Calu3 (cell line): ENCODE measurements around the gene MUC12. TPM values are rescaled to one million over a fixed set of nuclear protein-coding genes. Genes with fewer than 3 reads are reported as not detected.

Source experiments
- BruUV-seq: library from RNA; stranded (reverse); fragments of 400-500 nt; replicated peaks from 2 replicates; lab custom pipeline; 2021; lab: Mats Ljungman, UMichigan
- CTCF ChIA-PET: fragments of 300-600 bp; sonication (Branson Sonifier 250); formaldehyde crosslinking; loops from one replicate; lab custom pipeline; 2022; ENCODE audit warnings: antibody characterized with exemption; lab: Charles Lee
- DNase-seq: peaks from one replicate; pipeline ENCODE4 v3.0.0; 2022
- H3K27ac Mint-ChIP-seq: one replicate; pipeline ENCODE4 v1.8.0; 2022; ENCODE audit warnings: mixed read lengths; ENCODE audit not compliant: unreplicated experiment
- H3K27me3 Mint-ChIP-seq: one replicate; pipeline ENCODE4 v1.8.0; 2022; ENCODE audit warnings: mixed read lengths; ENCODE audit not compliant: unreplicated experiment
- H3K36me3 Mint-ChIP-seq: one replicate; pipeline ENCODE4 v1.8.0; 2022; ENCODE audit warnings: mild to moderate bottlenecking, moderate library complexity, mixed read lengths; ENCODE audit not compliant: insufficient read depth, unreplicated experiment
- H3K4me1 Mint-ChIP-seq: one replicate; pipeline ENCODE4 v1.8.0; 2022; ENCODE audit warnings: mild to moderate bottlenecking, low read depth, mixed read lengths; ENCODE audit not compliant: unreplicated experiment
- H3K4me3 Mint-ChIP-seq: one replicate; pipeline ENCODE4 v1.8.0; 2022; ENCODE audit warnings: mild to moderate bottlenecking, low read depth, moderate library complexity, mixed read lengths; ENCODE audit not compliant: unreplicated experiment
- H3K9me3 Mint-ChIP-seq: one replicate; pipeline ENCODE4 v1.8.0; 2022; ENCODE audit warnings: low read depth, mixed read lengths; ENCODE audit not compliant: unreplicated experiment
- CTCF ChIP-seq: fragments of 200-600 bp; IDR thresholded peaks from one replicate; pipeline ENCODE4 v1.8.0; 2022; ENCODE audit warnings: antibody characterized with exemption; ENCODE audit not compliant: unreplicated experiment
- intact Hi-C: fragments of 100-400 bp; cut with micrococcal nuclease; formaldehyde crosslinking; loops from one replicate; pipeline ENCODE4 v1.10.0; 2022; ENCODE audit not compliant: unreplicated experiment
- total RNA-seq: library from RNA; stranded (reverse); gene quantifications from 2 replicates; pipeline ENCODE4 v1.2.3, GENCODE V29; 2022

The MUC12 gene
- total RNA-seq, 1 experiment from 2014 or later: 0.59 TPM

- H3K27ac Mint-ChIP-seq: no peak overlapping the region
- no TSS peak for BruUV-seq
- H3K9me3 Mint-ChIP-seq: no peaks in the 10 kb centered on the region
- intact Hi-C loops: no loop called here
- peaks cover 12% of the 10 kb centered on the region for H3K4me1 Mint-ChIP-seq
- H3K27me3 Mint-ChIP-seq: no peaks in the 10 kb centered on the region
- no peak overlapping the region for H3K4me3 Mint-ChIP-seq
- TF ChIP-seq CTCF: no peak
- no peak for DNase-seq
- no peaks in the 10 kb centered on the region for H3K36me3 Mint-ChIP-seq
- CTCF ChIA-PET: no interaction called here
These were observed 25.2 kb upstream of the MUC12 start for GRCh38 chr7:100944138-100944537.

GRCh38 chr7:100946111-100946510 is 23.3 kb upstream of the MUC12 start:
- Mint-ChIP-seq H3K36me3 (no peaks in the 10 kb centered on the region), H3K4me1 (peaks cover 12% of the 10 kb centered on the region), H3K9me3 (no peaks in the 10 kb centered on the region), H3K27me3 (peaks cover 16% of the 10 kb centered on the region), H3K27ac (no peak overlapping the region), H3K4me3 (no peak overlapping the region)
- BruUV-seq: no TSS peak
- CTCF ChIA-PET: no interaction called here
- intact Hi-C loops: no loop called here
- TF ChIP-seq CTCF: no peak
- no peak for DNase-seq

GRCh38 chr7:100946766-100947365 is 22.5 kb upstream of the MUC12 start:
- H3K27me3 Mint-ChIP-seq: peaks cover 16% of the 10 kb centered on the region
- no peak for DNase-seq
- no peak overlapping the region for H3K27ac Mint-ChIP-seq
- no peaks in the 10 kb centered on the region for H3K36me3 Mint-ChIP-seq
- TF ChIP-seq CTCF: no peak
- intact Hi-C loops: no loop called here
- peaks cover 11% of the 10 kb centered on the region for H3K4me1 Mint-ChIP-seq
- no peak overlapping the region for H3K4me3 Mint-ChIP-seq
- H3K9me3 Mint-ChIP-seq: no peaks in the 10 kb centered on the region
- CTCF ChIA-PET: no interaction called here
- no TSS peak for BruUV-seq

GRCh38 chr7:100947792-100948191 is 21.6 kb upstream of the MUC12 start:
- TF ChIP-seq CTCF: no peak
- no peaks in the 10 kb centered on the region for H3K9me3 Mint-ChIP-seq

More at GRCh38 chr7:100947792-100948191, 21.6 kb upstream of the MUC12 start:
- no TSS peak for BruUV-seq
- Mint-ChIP-seq H3K4me1 (peaks cover 2% of the 10 kb centered on the region), H3K27ac (no peak overlapping the region), H3K4me3 (no peak overlapping the region), H3K36me3 (no peaks in the 10 kb centered on the region), H3K27me3 (peaks cover 16% of the 10 kb centered on the region)
- DNase-seq: no peak
- CTCF ChIA-PET: no interaction called here
- intact Hi-C loops: no loop called here
